ENCODE measurements around the gene CADM1.

- no peak for TF ChIP-seq POLR2AphosphoS5 (IDR thresholded peaks at IDR 0.05; ENCODE audit: insufficient read depth, low read depth, low read length)
- no peak for TF ChIP-seq CTCF (IDR thresholded peaks at IDR 0.05; ENCODE audit: extremely low read depth in 1 of 2, insufficient read depth in 1 of 2, low read depth in 1 of 2, low read length in 2 of 2)
- TF ChIP-seq POLR2A (IDR thresholded peaks at IDR 0.05; ENCODE audit: low read depth, low read length): no peak
- TF ChIP-seq EZH2 (IDR thresholded peaks at IDR 0.05; ENCODE audit: borderline replicate concordance, low read depth, low read length, severe bottlenecking): no peak
- TF ChIP-seq JUN (IDR thresholded peaks at IDR 0.05; ENCODE audit: borderline replicate concordance, insufficient read depth, insufficient read length, low read depth): no peak
- TF ChIP-seq FOS (IDR thresholded peaks at IDR 0.05; ENCODE audit: borderline replicate concordance, insufficient read depth, low read length): no peak
These were observed 353.2 kb downstream of the CADM1 start for GRCh38 chr11:115151010-115151409.
